Hepatocyte (in vitro differentiated cells): ENCODE measurements around the gene SGPP2. TPM values are rescaled to one million over a fixed set of nuclear protein-coding genes. Genes with fewer than 3 reads are reported as not detected.

Experiments used
- DNase-seq: peaks from one replicate; pipeline ENCODE4 v3.0.0-alpha.2; 2016; ENCODE audit warnings: low spot score
- H2AFZ ChIP-seq: fragments of 200-600 bp; sonication (generic); 2 replicates; pipeline ENCODE4 v1.6.0; 2016; ENCODE audit warnings: antibody characterized with exemption, mild to moderate bottlenecking
- H3K27ac ChIP-seq: fragments of 200-600 bp; sonication (generic); 2 replicates; pipeline ENCODE4 v1.5.1; 2016; ENCODE audit warnings: mild to moderate bottlenecking
- H3K27me3 ChIP-seq: fragments of 200-600 bp; sonication (generic); 2 replicates; pipeline ENCODE4 v1.6.1; 2016
- H3K36me3 ChIP-seq: fragments of 200-600 bp; sonication (generic); replicated peaks from 2 replicates; pipeline ENCODE4 v1.5.1; 2016; ENCODE audit warnings: low read depth; ENCODE audit not compliant: insufficient read depth
- H3K4me1 ChIP-seq: fragments of 200-600 bp; sonication (generic); 2 replicates; pipeline ENCODE4 v1.5.1; 2016; ENCODE audit warnings: mild to moderate bottlenecking, moderate library complexity; ENCODE audit not compliant: insufficient read depth
- H3K4me2 ChIP-seq: fragments of 200-600 bp; sonication (generic); 2 replicates; pipeline ENCODE4 v1.6.0; 2016
- H3K4me3 ChIP-seq: fragments of 200-600 bp; sonication (generic); 2 replicates; pipeline ENCODE4 v1.5.1; 2016; ENCODE audit warnings: mild to moderate bottlenecking
- H3K79me2 ChIP-seq: fragments of 200-600 bp; sonication (generic); 2 replicates; pipeline ENCODE4 v1.6.0; 2017; ENCODE audit warnings: mild to moderate bottlenecking
- H3K9me2 ChIP-seq: fragments of 200-600 bp; sonication (generic); replicated peaks from 2 replicates; pipeline ENCODE4 v1.6.0; 2017; ENCODE audit warnings: mild to moderate bottlenecking; ENCODE audit not compliant: insufficient read depth
- H3K9me3 ChIP-seq: fragments of 200-600 bp; sonication (generic); 2 replicates; pipeline ENCODE4 v1.5.1; 2016; ENCODE audit warnings: low read depth, mild to moderate bottlenecking
- H4K20me1 ChIP-seq: fragments of 200-600 bp; sonication (generic); 2 replicates; pipeline ENCODE4 v1.6.0; 2016; ENCODE audit warnings: mild to moderate bottlenecking; ENCODE audit not compliant: insufficient read depth, poor library complexity, severe bottlenecking
- CTCF ChIP-seq: fragments of 200-600 bp; sonication (generic); IDR thresholded peaks from 2 replicates; pipeline ENCODE4 v1.5.1; 2016; ENCODE audit warnings: antibody characterized with exemption, mild to moderate bottlenecking; ENCODE audit not compliant: poor library complexity
- EZH2 ChIP-seq: fragments of 200-600 bp; sonication (generic); IDR thresholded peaks from 2 replicates; pipeline ENCODE4 v1.6.1; 2016; ENCODE audit warnings: antibody characterized with exemption, mild to moderate bottlenecking, borderline replicate concordance
- EZH2phosphoT487 ChIP-seq: fragments of 200-600 bp; sonication (generic); IDR thresholded peaks from one replicate; pipeline ENCODE4 v1.6.1; 2018; ENCODE audit warnings: antibody characterized with exemption, mild to moderate bottlenecking, low read depth, moderate library complexity; ENCODE audit not compliant: unreplicated experiment, severe bottlenecking
- WGBS: methylation state at CpG from one replicate; pipeline ENCODE4 v1.1.6; 2016; ENCODE audit warnings: low lambda C conversion rate; ENCODE audit errors: missing lambda C conversion rate; 5-methylcytosine and 5-hydroxymethylcytosine counted together
- polyA plus RNA-seq: library from polyadenylated mRNA; unstranded; fragments of >200 nt; fragmentation: Nextera tagmentation; extraction: Ambion mirVana; gene quantifications from 2 replicates; pipeline ENCODE4 v1.2.1, GENCODE V29; 2016
- total RNA-seq: library from RNA; depleted of rRNA; stranded (reverse); fragments of >200 nt; gene quantifications from 2 replicates; pipeline ENCODE4 v1.2.3, GENCODE V29; 2014

The SGPP2 gene
- total and polyA plus RNA-seq, 2 experiments from 2014 or later: 1.4 to 1.8 TPM

- Histone ChIP-seq H3K4me1 (peaks cover 14% of the 10 kb centered on the region), H3K36me3 (no peaks in the 10 kb centered on the region), H3K79me2 (no peaks in the 10 kb centered on the region), H4K20me1 (no peaks in the 10 kb centered on the region), H3K27ac (no peak overlapping the region), H3K9me2 (no peaks in the 10 kb centered on the region), H3K4me3 (no peak overlapping the region), H3K4me2 (no peak overlapping the region), H3K9me3 (no peaks in the 10 kb centered on the region), H2AFZ (no peak overlapping the region), H3K27me3 (peaks cover 8% of the 10 kb centered on the region)
- DNase-seq: no peak
- TF ChIP-seq EZH2phosphoT487 (no peak), CTCF (no peak), EZH2 (no peak)
- 90% methylated on average over 3 of the region's 3 CpGs for WGBS
These were observed 5.7 kb downstream of the SGPP2 start for GRCh38 chr2:222430071-222430470.

GRCh38 chr2:222430681-222431080 lies 6.3 kb downstream of the SGPP2 start:
- Histone ChIP-seq H3K4me3 (no peak overlapping the region), H2AFZ (no peak overlapping the region), H3K27ac (no peak overlapping the region), H4K20me1 (no peaks in the 10 kb centered on the region), H3K27me3 (peaks cover 2% of the 10 kb centered on the region), H3K9me3 (no peaks in the 10 kb centered on the region), H3K79me2 (no peaks in the 10 kb centered on the region), H3K4me2 (no peak overlapping the region), H3K9me2 (no peaks in the 10 kb centered on the region), H3K36me3 (no peaks in the 10 kb centered on the region), H3K4me1 (peaks cover 12% of the 10 kb centered on the region)
- no peak for DNase-seq
- TF ChIP-seq CTCF (no peak), EZH2phosphoT487 (no peak), EZH2 (no peak)

- Histone ChIP-seq H3K9me2 (no peaks in the 10 kb centered on the region), H3K27ac (no peak overlapping the region), H3K27me3 (no peaks in the 10 kb centered on the region), H2AFZ (no peak overlapping the region), H4K20me1 (no peaks in the 10 kb centered on the region), H3K9me3 (no peaks in the 10 kb centered on the region), H3K4me3 (no peak overlapping the region), H3K4me1 (peaks cover 7% of the 10 kb centered on the region), H3K4me2 (no peak overlapping the region), H3K79me2 (no peaks in the 10 kb centered on the region), H3K36me3 (no peaks in the 10 kb centered on the region)
- 83% methylated on average over 3 of the region's 3 CpGs for WGBS
- TF ChIP-seq EZH2: no peak
- no peak for TF ChIP-seq EZH2phosphoT487
- no peak for TF ChIP-seq CTCF
- DNase-seq: no peak
These were observed 7.5 kb downstream of the SGPP2 start for GRCh38 chr2:222431869-222432268.

GRCh38 chr2:222433332-222434173 lies 9.2 kb downstream of the SGPP2 start:
- H3K27ac ChIP-seq: no peak overlapping the region
- no peak overlapping the region for H2AFZ ChIP-seq
- H4K20me1 ChIP-seq: no peaks in the 10 kb centered on the region
- TF ChIP-seq EZH2phosphoT487 (no peak), CTCF (no peak), EZH2 (no peak)
- no peak for DNase-seq
- no peaks in the 10 kb centered on the region for H3K79me2 ChIP-seq
- H3K4me3 ChIP-seq: no peak overlapping the region
- H3K9me3 ChIP-seq: no peaks in the 10 kb centered on the region
- no peaks in the 10 kb centered on the region for H3K27me3 ChIP-seq
- no peak overlapping the region for H3K4me2 ChIP-seq
- no peaks in the 10 kb centered on the region for H3K9me2 ChIP-seq
- no peaks in the 10 kb centered on the region for H3K4me1 ChIP-seq
- H3K36me3 ChIP-seq: no peaks in the 10 kb centered on the region
- WGBS: 58% methylated on average over 9 of the region's 9 CpGs
